GM21737 (cell line): Measurements from ENCODE around the gene TPD52L1.
"Not testable (repeated sequence)": the region's sequence is repeated elsewhere in the genome, so short reads cannot be mapped to it uniquely, and the experiment has no call there.

Experiments
- ATAC-seq: cut with Tn5 transposase; IDR thresholded peaks from one replicate; pipeline ENCODE4 v1.9.1; 2021; ENCODE audit warnings: mild to moderate bottlenecking, moderate library complexity; ENCODE audit not compliant: unreplicated experiment

TPD52L1 gene, protein sequence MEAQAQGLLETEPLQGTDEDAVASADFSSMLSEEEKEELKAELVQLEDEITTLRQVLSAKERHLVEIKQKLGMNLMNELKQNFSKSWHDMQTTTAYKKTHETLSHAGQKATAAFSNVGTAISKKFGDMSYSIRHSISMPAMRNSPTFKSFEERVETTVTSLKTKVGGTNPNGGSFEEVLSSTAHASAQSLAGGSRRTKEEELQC

DNA sequence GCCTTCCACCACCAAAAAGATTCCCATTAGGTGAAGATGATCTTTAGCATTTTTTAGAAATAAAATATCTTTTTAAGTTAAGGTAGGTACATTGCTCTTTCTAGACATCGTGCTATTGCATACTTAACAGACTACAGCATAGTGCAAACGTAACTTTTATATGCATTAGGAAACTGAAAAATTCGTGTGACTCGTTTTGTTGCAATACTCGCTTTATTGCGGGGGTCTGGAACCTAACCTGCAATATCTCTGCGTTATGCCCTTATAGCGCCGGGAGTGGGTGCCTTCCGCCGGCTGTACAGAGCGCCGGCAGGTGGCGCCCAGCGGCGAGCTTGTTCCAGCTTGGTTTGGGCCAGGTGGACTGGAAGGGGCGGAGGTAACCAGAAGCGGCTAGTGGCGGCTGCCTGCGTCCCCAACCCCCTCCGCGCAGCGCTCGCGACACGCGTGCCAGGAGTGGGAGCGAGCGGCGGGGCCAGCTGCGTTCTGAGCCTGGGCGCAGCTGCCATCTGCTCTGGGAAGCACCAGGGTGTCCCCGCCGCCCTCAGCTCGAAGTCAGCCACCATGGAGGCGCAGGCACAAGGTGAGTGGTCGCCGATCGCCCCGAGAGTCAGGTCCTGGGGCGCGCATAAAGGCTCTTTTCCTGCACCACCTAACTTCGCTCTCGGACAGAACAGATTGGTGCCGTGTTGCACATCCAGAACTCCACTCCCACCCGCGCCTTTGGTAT, at the start of gene TPD52L1:
TSS of gene TPD52L1 (plus strand) at position 383 of the 727 bp plus-strand sequence. CDS start at position 562, 179 bp downstream.
- ATAC-seq: peak; percentile 98

DNA sequence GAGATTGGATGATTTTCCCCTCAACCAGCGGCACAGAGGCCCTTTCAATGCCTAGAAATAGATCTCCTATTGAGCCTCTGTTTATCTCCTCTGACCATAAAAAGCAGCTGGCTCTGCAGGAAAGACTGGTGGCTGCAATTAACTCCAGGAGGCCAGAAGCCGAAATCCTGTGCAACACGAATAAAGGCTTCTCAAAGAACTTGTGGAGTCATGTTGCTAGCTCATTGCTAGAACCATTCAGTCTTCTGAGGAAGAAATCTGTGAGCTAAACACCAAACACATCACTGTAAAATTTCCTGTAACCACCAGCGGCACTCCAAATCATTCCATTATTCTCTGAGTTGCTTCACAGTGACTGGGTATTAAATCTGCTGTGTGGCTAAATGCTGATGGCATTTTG, 49.1 kb upstream of the TPD52L1 start:
- ATAC-seq: no peak

DNA sequence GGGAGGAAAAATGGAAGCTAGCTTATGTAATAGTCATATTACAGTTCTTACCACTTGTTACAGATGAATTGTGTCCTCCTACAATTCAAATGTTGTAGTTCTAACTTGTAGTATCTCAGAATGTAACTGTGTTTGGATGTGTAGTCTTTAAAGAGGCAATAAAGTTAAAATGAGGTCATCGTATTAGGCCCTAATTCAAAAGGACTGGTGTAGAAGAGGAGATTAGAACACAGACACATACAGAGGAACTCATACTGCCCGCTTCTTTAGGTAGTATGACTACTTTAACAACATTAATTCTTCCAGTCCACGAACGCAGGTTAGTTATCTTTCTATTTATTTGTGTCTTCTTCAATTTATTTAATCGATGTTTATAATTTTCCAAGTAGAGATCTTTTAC, 46.5 kb upstream of the TPD52L1 start:
- ATAC-seq: no peak

DNA sequence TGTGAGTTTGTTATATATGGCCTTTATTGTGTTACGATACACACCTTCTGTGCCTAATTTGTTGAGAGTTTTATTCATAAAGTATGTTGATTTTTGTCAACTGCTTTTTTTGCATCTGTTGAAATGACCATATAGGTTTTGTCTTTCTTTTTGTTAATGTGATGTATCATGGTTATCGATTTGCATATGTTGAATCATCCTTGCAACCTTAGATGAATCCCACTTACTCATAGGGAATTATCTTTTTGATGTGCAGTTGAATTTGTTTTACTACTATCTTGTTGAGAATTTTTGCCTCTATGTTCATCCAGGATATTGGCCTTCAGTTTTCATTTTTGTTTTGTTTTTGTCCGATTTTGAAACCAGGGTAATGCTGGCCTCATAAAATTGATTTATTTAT, 45.7 kb upstream of the TPD52L1 start:
- no peak for ATAC-seq

DNA sequence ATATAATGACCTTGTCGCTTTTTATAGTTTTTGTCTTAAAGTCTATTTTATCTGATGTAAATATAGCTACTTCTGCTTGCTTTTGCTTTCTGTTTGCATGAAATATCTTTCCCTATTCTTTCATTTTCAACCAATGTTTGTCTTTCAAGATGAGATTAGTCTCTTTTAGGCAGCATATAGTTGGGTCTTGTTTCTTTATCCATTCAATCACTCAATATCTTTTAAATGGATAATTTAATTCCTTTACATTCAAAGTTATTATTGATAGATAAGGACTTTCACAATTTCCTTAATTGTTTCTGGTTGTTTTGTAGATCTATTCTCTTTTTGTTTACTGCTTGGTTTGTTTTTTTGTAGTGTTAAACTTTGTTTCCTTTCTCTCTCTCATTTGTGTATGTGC, 43.5 kb upstream of the TPD52L1 start:
- ATAC-seq: no peak

DNA sequence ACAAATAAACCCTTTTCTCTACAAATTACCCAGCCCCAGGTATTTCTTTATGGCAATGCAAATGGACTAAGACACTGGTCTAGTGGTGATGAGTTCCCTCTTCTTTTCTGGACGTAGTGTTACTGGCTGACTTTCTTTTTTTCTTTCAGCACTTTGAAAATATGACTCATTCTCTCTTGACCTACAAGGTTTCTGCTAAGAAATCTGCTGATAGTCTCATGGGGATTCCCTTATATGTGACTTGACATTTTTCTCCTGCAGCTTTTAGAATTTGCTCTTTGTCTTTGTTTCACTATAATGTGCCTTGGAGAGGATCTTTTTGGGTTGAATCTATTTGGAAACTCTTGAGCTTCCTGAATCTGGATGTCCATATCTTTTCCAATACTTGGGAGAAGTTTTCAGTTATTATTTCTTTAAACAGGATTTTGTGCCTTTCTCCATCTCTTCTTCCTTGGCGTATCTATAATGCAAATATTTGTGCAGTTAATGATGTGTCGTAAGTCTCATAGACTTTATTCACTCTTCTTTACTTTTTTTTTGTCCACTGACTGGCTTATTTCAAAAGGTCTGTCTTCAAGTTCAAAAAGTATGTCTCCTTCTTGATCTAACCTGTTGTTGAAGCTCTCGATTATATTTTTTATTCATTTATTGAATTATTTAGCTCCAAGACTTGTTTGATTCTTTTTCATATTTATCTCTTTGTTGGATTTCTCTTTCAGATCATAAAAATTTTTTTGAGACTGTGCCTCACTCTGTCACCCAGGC, 42.2 kb upstream of the TPD52L1 start:
- no peak for ATAC-seq

DNA sequence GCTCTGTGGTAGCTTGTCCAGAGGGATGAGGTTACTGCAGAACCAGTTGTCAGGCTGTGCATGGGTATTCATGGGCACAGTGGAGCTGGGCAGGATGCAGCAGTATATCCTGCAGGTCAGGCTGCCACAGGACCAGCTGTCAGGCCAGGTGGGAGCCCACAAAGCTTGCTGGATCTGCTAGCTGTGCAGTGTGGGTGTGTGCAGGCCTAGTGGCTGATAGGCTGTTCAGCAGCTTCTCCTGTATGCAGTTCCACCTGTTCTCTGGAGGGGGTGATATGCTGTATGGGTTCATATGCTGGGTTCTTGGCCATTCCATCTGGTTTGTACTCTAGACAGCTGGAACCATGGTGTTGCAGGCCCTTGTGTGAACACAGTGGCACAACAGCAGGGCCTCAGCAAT, 40.6 kb upstream of the TPD52L1 start:
- ATAC-seq: no peak

DNA sequence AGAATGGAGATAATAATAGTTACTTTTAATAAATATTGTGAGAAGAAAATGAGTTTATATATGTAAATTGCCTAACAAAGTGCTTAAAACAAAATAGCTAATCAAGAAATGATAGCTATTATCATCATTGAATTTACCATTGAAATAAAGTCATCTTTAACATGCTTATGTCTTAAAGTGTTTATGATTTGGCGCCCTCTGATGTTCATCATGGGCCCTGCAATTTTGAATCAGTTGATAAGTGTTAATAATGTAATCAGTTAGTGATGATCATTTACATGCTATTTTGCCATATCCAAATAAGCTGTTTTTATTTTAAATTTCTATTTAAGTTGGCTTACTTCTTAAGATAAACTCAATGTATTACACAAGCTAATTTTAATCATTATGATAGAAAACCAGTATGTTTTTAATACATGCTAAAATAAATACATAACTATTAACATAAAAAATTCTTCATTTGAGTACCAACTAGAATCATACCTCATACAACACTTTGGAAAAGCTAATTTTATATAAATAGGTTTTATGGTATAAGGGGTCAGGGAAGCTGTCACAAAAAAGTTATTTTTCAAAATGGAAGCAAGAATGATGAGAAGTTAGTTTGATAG, 39.2 kb upstream of the TPD52L1 start:
- no peak for ATAC-seq

DNA sequence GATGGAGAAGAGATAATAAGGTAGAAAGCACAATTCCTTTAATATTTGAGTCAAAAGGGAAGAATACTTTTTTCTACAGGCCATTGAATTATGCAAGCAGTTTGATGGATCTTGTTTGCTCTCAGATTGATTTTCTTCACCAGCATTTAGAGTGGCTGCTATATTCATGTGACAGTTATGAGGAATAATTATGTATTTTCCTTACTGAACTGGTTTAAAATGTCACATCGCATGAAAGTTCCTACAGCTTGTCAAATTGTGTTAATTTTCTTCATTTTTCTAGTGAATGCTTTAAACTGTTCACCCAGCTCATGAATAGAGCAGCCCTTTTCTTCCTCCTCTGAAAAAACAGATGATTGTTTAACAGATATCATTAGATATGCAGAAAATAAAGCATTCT, 37.4 kb upstream of the TPD52L1 start:
- ATAC-seq: no peak

DNA sequence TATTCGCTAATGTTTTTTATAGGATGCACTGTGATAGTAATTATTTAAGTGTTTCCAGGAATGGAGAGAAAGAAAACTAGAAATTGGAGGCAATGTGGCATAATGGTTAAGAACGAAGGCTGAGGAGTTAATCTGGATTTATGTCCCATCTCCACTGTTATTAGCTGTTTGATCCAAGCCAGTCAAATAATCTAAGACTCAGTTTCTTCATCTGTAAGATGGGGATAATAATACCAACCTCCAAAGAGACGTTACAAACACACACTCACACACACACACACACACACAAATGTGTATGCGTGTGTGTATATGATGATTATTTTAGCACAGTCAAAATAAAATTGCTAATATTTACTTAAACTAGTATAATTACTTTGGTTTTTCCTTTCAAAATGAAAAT, 36.9 kb upstream of the TPD52L1 start:
- ATAC-seq: no peak

DNA sequence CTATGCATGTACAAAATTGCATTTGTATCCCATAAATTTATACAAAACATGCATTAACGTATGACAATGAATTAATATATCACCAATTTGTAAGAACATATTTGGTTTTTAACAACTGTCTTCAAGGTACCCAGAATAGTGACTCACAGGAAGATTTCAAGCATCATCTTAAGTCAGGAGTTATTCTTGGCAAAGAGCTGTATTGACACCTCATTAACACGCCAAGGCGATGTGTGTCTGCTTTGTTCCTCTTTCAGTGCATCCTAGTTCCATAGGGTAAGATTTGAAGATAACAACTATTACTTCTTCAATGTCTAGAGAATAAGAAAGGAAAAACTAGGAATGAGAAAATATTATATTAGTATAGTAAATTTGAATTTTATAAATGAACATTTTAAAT, 35.8 kb upstream of the TPD52L1 start:
- no peak for ATAC-seq

DNA sequence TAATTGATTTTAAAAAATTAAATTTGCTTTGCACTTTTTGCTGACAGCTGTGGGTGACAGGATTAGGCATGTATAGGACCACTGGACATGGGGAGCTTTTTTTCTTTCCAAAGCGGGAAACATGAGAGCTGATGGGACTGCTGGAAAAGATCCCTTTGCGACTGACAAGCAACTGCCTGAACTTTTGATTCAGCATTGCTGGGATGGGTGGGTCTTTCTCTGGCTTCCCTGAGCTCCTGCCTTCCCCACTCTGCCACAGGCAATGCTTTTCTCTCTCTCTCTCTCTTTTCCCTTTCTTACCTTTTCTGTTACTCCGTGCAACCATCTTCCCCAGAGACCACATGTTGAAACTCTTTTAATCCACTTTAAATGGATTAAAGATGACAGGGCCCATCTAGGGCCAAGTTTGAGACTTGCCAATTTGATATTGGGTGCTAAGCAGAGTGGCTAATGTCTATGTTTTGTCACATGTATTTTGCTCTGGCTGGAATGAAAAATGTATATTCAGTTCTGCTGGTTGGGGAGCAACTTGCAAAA, 33.5 kb upstream of the TPD52L1 start:
- ATAC-seq: no peak

DNA sequence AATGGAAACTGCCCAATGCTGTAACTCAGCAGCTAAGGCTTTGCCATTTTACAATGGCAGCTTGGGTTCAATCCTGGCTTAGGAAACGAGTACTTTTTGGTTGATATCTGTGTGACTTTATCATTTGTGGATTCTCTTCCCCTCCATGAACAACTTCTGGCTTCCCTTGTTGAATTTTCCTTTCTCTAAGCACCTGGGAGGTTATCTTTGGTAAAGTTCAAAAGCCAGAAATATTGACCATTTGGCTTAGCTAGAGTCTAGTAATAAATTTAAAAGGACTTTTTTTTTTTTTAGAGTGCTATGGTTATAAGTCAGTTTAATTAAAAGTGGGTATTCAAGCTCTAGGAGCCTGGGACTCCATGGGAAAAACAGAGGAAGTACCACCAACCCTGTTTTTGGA, 31.7 kb upstream of the TPD52L1 start:
- no peak for ATAC-seq

DNA sequence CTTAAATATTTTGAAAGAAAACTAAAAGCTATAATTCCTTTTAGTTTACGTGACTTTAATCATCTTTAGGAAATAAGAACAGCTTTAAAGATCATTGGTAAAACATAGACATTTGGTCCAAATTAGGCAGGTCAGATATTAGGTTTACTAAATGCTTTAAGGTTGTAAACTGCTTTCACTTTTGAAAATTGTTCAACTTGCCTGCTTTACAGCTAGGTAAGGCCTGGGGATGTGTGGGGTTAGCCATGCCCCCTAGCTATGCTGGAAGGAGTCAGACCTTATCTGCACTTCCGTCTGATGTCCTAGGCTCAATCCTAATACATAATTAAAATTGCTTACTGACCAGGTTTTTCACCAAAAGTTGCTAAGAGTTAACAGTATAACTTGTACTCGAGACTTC, 30.5 kb upstream of the TPD52L1 start:
- ATAC-seq: no peak

DNA sequence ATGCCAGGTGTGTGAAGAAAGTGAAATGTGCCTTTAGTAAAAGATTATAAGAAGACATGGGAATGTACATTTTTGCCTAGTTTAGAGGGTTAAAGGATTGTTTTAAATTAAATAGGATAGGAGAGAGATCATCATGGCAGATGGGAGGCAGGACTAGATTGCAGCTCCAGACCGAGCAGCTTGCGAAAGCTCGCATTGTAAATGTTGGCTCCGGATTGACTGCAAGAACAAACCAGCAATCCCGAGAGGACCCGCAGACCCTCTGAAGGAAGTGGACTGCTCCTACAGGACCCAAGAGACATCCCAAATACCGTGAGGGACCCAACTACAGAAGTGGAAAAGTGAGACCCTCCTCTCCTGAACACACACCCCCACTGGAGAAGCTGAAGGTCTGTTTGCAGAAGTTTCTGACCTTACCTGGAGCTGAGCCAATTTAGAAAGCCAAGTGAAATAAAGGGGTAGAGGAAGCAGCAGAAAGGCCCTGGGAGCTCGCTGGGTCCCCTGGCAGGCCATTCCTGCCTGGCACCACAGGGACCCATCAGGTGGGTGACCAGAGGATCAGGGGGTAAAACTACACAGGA, 30.0 kb upstream of the TPD52L1 start:
- ATAC-seq: no peak

DNA sequence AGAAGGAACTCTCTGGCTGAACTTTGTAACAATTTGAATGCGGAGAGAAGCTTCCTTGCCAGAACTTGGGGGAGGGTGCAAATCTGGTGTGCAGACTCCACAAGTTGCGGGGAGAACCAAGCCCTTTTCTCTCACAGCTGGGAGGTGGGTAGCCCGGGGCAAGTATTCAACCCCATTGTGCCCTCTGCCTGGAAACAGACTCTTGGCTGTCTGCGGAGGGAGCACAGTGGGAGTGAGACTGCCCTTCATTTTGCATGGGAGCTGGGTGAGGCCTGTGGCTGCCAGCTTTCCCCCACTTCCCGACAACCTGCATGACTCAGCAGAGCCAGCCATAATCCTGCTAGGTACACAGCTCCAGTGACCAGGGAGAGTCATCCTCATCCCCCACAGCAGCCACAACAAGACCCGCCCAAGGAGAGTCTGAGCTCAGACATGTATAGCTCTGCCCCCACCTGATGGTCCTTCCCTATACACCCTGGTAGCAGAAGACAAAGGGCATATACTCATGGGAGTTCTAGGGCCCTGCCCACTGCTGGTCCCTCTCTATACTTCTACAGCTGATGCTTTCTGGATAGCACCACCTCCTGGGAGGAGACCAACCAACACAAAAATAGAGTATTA, 29.4 kb upstream of the TPD52L1 start:
- ATAC-seq: no peak

DNA sequence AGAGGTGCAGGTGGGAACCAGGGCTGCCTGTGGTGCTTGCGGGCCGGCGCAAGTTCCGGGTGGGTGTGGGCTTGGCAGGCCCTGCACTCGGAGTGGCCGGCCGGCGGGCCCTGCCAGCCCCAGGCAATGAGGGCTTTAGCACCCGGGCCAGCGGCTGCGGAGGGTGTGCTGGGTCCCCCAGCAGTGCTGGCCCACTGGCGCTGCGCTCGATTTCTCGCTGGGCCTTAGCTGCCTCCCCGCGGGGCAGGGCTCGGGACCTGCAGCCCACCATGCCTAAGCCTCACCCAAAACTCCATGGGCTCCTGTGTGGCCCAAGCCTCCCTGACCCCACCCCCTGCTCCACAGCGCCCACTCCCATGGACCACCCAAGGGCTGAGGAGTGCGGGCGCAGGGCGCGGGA, 27.7 kb upstream of the TPD52L1 start:
- ATAC-seq: not testable (repeated sequence)

DNA sequence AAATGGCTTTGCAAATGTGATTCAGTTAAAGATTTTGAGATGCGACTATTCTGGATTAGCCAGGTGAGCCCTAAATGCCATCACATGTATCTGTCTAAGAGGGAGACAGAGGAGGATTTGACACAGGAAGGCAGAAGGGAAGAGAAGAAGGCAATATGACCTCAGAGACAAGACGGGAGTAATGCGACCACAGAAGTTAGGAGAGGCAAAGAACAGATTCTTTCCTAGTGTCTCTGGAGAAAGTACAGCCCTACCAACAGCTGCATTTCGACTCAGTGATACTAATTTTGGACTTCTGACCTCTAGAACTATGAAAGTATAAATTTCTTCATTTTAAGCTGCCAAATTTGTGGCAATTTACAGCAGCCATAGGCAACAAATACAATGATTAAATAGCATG, 24.2 kb upstream of the TPD52L1 start:
- no peak for ATAC-seq

DNA sequence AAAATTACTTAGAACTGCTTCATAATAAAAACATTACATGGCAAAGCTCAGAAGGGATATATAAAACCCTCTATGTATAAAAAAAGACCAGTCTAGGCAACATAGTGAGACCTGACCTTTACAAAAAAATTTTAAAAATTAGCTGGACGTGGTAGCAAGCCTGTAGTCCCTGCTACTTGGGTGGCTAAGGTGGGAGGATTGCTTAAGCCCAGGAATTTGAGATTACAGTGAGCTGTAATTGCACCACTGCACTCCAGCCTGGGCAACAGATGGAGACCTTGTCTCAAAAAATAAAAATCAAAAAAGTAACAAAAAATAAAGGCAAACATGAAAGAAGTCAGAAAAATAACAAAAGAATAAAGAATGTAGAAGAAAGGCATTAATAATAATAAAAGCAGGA, 21.5 kb upstream of the TPD52L1 start:
- no peak for ATAC-seq

DNA sequence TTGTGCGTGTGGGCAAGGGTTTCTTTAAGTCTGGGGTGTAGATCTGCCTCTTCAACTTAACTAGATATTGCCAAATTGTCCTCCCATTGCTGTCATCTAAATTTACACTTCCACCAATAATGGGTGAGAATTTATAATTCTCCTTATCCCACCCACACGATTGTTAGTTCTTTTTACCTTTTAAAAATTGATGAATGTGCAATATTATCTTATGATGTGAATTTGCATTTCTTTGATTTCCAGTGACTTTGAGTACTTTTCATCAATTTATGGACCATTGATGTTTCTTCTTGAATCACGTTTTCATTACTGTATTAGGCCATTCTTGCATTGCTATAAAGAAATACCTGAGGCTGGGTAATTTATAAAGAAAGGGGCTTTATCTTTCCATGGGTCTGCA, 17.2 kb upstream of the TPD52L1 start:
- ATAC-seq: no peak

DNA sequence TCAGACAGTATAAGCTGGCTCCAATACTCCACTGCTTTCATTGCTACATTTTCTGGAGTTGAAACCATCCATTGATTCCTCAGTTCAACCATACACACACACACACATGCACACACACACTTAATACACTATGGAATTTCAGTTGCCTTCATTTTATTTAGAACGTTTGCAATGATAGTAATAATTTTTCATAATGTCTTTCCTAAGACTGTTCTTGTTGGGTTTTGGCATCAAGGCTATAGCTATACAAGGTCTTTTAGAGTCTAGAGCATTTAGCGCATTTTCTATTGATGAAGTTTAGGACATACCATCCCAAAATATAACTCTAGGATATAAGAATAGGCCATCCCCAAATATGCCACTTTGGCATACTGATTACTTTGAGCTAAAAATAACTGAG, 15.5 kb upstream of the TPD52L1 start:
- no peak for ATAC-seq
